ENCODE data around the gene VWA3B.

DNA sequence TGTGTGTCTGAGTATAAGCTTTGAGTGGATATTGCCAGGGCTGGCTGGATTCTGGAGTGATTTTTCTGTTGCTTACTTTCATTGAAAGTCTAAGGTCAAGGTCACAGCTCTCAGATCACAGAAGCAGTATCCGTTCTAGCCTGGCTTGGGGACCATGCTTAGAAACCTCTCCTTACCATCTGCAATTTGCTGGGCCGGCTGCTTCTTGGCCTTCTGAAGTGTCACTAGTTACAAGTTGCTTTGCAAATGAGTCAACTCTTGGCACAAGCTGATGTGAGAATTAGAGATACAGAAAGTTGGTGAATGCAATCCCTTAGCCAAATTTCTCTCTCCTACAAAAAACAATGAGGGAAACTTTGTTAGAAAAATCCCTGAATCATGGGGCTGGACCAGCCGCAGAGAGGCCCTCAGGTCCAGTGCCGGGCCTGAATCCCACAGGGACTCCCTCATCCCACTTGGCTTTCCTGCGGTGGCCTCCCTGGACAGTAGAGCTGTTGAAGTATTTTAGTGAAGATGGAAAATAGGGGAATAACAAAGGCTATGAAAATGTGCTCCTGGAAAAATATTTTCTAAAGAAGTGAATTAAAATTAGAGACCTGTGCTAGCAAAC is 166.6 kb downstream of the VWA3B start:
- TF ChIP-seq CTCF (conservative IDR thresholded peaks at IDR 0.05; ENCODE audit: low read depth, low read length) (no peak), EZH2 (IDR thresholded peaks at IDR 0.05; ENCODE audit: borderline replicate concordance, low read depth, low read length, poor library complexity, severe bottlenecking) (no peak)

Data from A673 (cell line).